Panc1 (cell line): ENCODE results near the gene TWF1.

Experiments
- POLR2AphosphoS5 ChIP-seq: IDR thresholded peaks from 2 replicates; pipeline ENCODE4 v1.6.1; 2012; ENCODE audit warnings: mild to moderate bottlenecking, low read depth, low read length, moderate library complexity
- SIN3A ChIP-seq: IDR thresholded peaks from 2 replicates; pipeline ENCODE4 v1.6.1; 2012; ENCODE audit warnings: low read depth, mild to moderate bottlenecking, low read length, moderate library complexity, borderline replicate concordance; ENCODE audit not compliant: insufficient read depth
- TCF7L2 ChIP-seq: IDR thresholded peaks from 2 replicates; pipeline ENCODE4 v1.6.1; 2011; ENCODE audit warnings: mild to moderate bottlenecking, low read depth, low read length, inconsistent platforms
- TF ChIP-seq, protein P1 (sequence below): fragments of 450-650 bp; IDR thresholded peaks from 2 replicates; pipeline ENCODE4 v1.5.1; 2017; ENCODE audit warnings: mild to moderate bottlenecking
- TF ChIP-seq, protein P2 (sequence below), 2 experiments: IDR thresholded peaks; 2 replicates each; pipeline ENCODE4 v1.6.1; 2011 to 2012; ENCODE audit warnings: low read depth in 2 of 2, control low read depth in 1 of 2, low read length in 1 of 2, mild to moderate bottlenecking in 1 of 2, moderate library complexity in 1 of 2; ENCODE audit not compliant: insufficient read depth in 1 of 2

DNA sequence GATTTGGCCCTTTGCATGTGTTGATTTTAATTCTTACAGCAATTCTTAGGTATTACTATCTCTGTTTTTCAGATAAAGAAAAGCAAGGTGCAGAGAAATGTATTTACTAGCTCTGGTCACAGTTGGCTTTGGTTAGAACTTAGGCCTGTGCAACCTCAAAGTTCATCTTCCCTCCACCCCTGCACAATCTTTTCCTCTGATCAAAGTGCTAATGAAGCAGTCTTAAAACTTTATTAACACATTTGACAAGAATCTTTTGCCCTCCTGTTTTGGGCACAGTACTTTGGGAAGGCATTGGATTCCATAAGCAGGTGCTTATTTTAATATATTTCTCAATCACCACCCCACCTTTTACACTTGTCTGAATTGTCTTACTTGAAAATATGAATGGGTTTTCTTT is 44.6 kb downstream of the TWF1 start:
- TF ChIP-seq, protein P1, sequence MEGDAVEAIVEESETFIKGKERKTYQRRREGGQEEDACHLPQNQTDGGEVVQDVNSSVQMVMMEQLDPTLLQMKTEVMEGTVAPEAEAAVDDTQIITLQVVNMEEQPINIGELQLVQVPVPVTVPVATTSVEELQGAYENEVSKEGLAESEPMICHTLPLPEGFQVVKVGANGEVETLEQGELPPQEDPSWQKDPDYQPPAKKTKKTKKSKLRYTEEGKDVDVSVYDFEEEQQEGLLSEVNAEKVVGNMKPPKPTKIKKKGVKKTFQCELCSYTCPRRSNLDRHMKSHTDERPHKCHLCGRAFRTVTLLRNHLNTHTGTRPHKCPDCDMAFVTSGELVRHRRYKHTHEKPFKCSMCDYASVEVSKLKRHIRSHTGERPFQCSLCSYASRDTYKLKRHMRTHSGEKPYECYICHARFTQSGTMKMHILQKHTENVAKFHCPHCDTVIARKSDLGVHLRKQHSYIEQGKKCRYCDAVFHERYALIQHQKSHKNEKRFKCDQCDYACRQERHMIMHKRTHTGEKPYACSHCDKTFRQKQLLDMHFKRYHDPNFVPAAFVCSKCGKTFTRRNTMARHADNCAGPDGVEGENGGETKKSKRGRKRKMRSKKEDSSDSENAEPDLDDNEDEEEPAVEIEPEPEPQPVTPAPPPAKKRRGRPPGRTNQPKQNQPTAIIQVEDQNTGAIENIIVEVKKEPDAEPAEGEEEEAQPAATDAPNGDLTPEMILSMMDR: no peak
- TF ChIP-seq POLR2AphosphoS5: no peak
- TF ChIP-seq TCF7L2: no peak
- TF ChIP-seq, protein P2, sequence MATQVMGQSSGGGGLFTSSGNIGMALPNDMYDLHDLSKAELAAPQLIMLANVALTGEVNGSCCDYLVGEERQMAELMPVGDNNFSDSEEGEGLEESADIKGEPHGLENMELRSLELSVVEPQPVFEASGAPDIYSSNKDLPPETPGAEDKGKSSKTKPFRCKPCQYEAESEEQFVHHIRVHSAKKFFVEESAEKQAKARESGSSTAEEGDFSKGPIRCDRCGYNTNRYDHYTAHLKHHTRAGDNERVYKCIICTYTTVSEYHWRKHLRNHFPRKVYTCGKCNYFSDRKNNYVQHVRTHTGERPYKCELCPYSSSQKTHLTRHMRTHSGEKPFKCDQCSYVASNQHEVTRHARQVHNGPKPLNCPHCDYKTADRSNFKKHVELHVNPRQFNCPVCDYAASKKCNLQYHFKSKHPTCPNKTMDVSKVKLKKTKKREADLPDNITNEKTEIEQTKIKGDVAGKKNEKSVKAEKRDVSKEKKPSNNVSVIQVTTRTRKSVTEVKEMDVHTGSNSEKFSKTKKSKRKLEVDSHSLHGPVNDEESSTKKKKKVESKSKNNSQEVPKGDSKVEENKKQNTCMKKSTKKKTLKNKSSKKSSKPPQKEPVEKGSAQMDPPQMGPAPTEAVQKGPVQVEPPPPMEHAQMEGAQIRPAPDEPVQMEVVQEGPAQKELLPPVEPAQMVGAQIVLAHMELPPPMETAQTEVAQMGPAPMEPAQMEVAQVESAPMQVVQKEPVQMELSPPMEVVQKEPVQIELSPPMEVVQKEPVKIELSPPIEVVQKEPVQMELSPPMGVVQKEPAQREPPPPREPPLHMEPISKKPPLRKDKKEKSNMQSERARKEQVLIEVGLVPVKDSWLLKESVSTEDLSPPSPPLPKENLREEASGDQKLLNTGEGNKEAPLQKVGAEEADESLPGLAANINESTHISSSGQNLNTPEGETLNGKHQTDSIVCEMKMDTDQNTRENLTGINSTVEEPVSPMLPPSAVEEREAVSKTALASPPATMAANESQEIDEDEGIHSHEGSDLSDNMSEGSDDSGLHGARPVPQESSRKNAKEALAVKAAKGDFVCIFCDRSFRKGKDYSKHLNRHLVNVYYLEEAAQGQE (IDR thresholded peaks at IDR 0.05; ENCODE audit: insufficient read depth in 1 of 2, low read depth in 2 of 2, low read length in 1 of 2): no peak
- no peak for TF ChIP-seq SIN3A
